ENCODE measurements around the gene NR5A1. TPM values are rescaled to one million over a fixed set of nuclear protein-coding genes. Genes with fewer than 3 reads are reported as not detected.

NR5A1 gene
- total and polyA plus RNA-seq, 10 of the 15 experiments (the other 5 are each of a cell fraction or from before 2014, with no cell fraction given): 0.06 to 0.24 (median 0.08) TPM; not detected in 5

GRCh38 chr9:124452841-124453585, 54.2 kb downstream of the NR5A1 start:
- no peaks in the 10 kb centered on the region for H3K79me2 ChIP-seq (ENCODE audit: control insufficient read depth, insufficient read depth, low read length)
- no TSS peak for BruUV-seq (replicated peaks)
- ChIA-PET POLR2A (no interaction called here), SMC1A (ENCODE audit: uncharacterized antibody, unreplicated experiment) (no interaction called here), RAD21 (ENCODE audit: unreplicated experiment) (no interaction called here), CTCF (no interaction called here)
- no peaks in the 10 kb centered on the region for H4K20me1 ChIP-seq (ENCODE audit: control insufficient read depth, insufficient read depth)
- intact Hi-C loops (cut with micrococcal nuclease; ENCODE audit: unreplicated experiment): no loop called here
- FAIRE-seq (no peak), DNase-seq (ENCODE audit: low read depth, low spot score) (no peak), ATAC-seq (no peak)
- H3K27ac ChIP-seq (ENCODE audit: control insufficient read depth, insufficient read depth): no peak overlapping the region
- no peaks in the 10 kb centered on the region for H3K36me3 ChIP-seq (ENCODE audit: control insufficient read depth in 2 of 2, insufficient read depth in 2 of 2, low read length in 1 of 2)
- peaks cover 5 to 9% of the 10 kb centered on the region in 2 experiments; a peak in 3 of 4 replicates for H3K27me3 ChIP-seq (replicated peaks in 1 of 2; ENCODE audit: control insufficient read depth in 2 of 2, insufficient read depth in 2 of 2, low read length in 1 of 2)
- no peak overlapping the region for H3K4me3 ChIP-seq
- 77% methylated on average over 47 of the region's 85 CpGs for WGBS (ENCODE audit: insufficient coverage, insufficient replicate concordance, low lambda C conversion rate, missing lambda C conversion rate)
- no peaks in the 10 kb centered on the region for H3K9me3 ChIP-seq (replicated peaks; ENCODE audit: control insufficient read depth, insufficient read depth, low read length)
- no peak overlapping the region for H3K9ac ChIP-seq (ENCODE audit: control insufficient read depth, insufficient read depth, low read length)
- H3K4me1 ChIP-seq (ENCODE audit: control insufficient read depth, insufficient read depth, low read length): no peaks in the 10 kb centered on the region
- in situ Hi-C loops (cut with MboI): no loop called here
- H2AFZ ChIP-seq (ENCODE audit: control insufficient read depth, low read depth, low read length): no peak overlapping the region
- TF ChIP-seq TBL1XR1 (IDR thresholded peaks at IDR 0.05; ENCODE audit: low read depth, low read length): no peak
- TF ChIP-seq IRF4 (IDR thresholded peaks at IDR 0.05; ENCODE audit: low read depth, low read length): no peak
- no peak for TF ChIP-seq EED (IDR thresholded peaks at IDR 0.05; ENCODE audit: low read depth)
- TF ChIP-seq FOXK2 (IDR thresholded peaks at IDR 0.05): no peak
- no peak for TF ChIP-seq CEBPZ (IDR thresholded peaks at IDR 0.05; ENCODE audit: low read depth, low read length)
- no peak for TF ChIP-seq TARDBP (IDR thresholded peaks at IDR 0.05; ENCODE audit: borderline replicate concordance)
- TF ChIP-seq WRNIP1 (IDR thresholded peaks at IDR 0.05; ENCODE audit: borderline replicate concordance, low read depth, low read length): no peak
- no peak for TF ChIP-seq SUPT20H (IDR thresholded peaks at IDR 0.05; ENCODE audit: borderline replicate concordance, control insufficient read depth, low read depth, low read length)
- H3K4me2 ChIP-seq (ENCODE audit: control insufficient read depth, insufficient read depth): no peak overlapping the region
